Gastroesophageal sphincter (tissue), 4 donors: ENCODE data around the gene CCL13. TPM values are rescaled to one million over a fixed set of nuclear protein-coding genes. Genes with fewer than 3 reads are reported as not detected.

Experiments used
- total RNA-seq, 4 donors: library from RNA; depleted of rRNA; stranded (reverse); fragments of >200 nt; gene quantifications; one replicate each; pipeline ENCODE4 v1.1.0, GENCODE V29; 2016

Gene CCL13
- total RNA-seq, 4 donors from 2014 or later = 1.7 to 4.3 (median 2.3) TPM; not detected in 1

Other genes with a start within 250 kb of the CCL13 start
- 100 to 1,000 TPM in 1 of 4 donors, 10 to 100 TPM in 2, 1 to 10 TPM in 1; 5.0 to 121 (median 20.9) TPM for gene CCL2, start 101.2 kb upstream of the CCL13 start, total RNA-seq
- gene CCL7, start 86.3 kb upstream of the CCL13 start, total RNA-seq = 1 to 10 TPM in 1 of 4 donors, not detected in 3; 2.2 TPM
- gene CCL11, start 70.7 kb upstream of the CCL13 start, total RNA-seq = 1 to 10 TPM; 2.0 to 4.5 (median 2.7) TPM
- gene CCL8, start 37.0 kb upstream of the CCL13 start, total RNA-seq = under 1 TPM in 2 of 4 donors, not detected in 2; 0.27 to 0.81 TPM
- gene CCL1, start 6.8 kb downstream of the CCL13 start, total RNA-seq = not detected
- under 1 TPM in 2 of 4 donors, not detected in 2; 0.12 to 0.47 TPM for gene TMEM132E, start 223.1 kb downstream of the CCL13 start, total RNA-seq